D721Med (cell line): ENCODE data around the gene TUBAL3.

Experiments
- DNase-seq: peaks from one replicate; pipeline ENCODE4 v3.0.0; 2011; ENCODE audit warnings: low spot score; ENCODE audit not compliant: insufficient read length
- FAIRE-seq: peaks from 2 replicates; lab custom pipeline; 2011; peaks lifted over from hg19 to GRCh38; lab: Jason Lieb, UNC
- TF ChIP-seq, protein P1 (sequence below): IDR thresholded peaks from 2 replicates; pipeline ENCODE4 v1.5.1; 2012; ENCODE audit warnings: mild to moderate bottlenecking, control low read depth; ENCODE audit not compliant: insufficient read depth; ENCODE audit errors: missing control alignments

The TUBAL3 gene

DNA sequence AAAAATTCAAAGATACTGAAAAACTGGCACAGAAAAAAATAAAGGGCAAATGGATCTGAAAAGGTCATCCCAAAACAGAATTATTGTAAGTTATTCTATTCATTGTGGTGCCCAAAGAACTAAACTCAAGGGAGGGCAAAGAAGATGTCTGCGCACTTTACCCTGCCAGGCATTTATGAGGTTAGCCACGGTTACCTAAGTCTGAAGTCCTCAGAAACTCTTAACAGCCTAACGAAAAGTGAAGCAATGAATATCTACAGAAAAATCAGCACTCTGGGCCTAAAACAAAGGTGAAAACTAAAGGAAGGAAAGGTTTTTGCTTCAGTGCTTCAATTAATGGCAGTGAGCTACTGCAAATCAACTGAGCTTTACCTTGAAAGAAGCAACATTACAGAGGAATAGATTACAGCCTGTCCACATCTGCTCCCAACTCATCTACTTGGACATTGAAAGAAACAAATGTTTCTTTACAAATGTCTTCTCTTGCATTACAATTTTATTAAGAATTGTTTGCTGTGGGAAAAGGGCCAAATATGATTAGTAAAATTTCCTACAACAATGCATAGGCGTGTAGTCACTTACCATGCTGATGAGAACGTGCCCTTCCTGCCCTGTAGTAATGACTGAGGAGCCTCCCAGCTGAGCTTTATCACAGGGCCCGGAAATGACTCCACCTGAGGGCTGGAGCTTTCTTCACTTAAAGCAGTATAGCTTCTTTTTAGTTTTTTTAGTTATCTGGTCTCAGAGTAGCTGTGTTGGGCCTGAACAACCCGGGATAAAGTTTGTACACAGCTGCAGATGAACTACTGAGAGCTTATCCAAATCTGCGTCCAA is at the start of gene TUBAL3:
Gene TUBAL3 (minus strand): TSS at position 621 of the 834 bp plus-strand sequence. CDS start 36 bp downstream, at position 585.
- no peak for FAIRE-seq
- TF ChIP-seq, protein P1, sequence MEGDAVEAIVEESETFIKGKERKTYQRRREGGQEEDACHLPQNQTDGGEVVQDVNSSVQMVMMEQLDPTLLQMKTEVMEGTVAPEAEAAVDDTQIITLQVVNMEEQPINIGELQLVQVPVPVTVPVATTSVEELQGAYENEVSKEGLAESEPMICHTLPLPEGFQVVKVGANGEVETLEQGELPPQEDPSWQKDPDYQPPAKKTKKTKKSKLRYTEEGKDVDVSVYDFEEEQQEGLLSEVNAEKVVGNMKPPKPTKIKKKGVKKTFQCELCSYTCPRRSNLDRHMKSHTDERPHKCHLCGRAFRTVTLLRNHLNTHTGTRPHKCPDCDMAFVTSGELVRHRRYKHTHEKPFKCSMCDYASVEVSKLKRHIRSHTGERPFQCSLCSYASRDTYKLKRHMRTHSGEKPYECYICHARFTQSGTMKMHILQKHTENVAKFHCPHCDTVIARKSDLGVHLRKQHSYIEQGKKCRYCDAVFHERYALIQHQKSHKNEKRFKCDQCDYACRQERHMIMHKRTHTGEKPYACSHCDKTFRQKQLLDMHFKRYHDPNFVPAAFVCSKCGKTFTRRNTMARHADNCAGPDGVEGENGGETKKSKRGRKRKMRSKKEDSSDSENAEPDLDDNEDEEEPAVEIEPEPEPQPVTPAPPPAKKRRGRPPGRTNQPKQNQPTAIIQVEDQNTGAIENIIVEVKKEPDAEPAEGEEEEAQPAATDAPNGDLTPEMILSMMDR: no peak
- no peak for DNase-seq

DNA sequence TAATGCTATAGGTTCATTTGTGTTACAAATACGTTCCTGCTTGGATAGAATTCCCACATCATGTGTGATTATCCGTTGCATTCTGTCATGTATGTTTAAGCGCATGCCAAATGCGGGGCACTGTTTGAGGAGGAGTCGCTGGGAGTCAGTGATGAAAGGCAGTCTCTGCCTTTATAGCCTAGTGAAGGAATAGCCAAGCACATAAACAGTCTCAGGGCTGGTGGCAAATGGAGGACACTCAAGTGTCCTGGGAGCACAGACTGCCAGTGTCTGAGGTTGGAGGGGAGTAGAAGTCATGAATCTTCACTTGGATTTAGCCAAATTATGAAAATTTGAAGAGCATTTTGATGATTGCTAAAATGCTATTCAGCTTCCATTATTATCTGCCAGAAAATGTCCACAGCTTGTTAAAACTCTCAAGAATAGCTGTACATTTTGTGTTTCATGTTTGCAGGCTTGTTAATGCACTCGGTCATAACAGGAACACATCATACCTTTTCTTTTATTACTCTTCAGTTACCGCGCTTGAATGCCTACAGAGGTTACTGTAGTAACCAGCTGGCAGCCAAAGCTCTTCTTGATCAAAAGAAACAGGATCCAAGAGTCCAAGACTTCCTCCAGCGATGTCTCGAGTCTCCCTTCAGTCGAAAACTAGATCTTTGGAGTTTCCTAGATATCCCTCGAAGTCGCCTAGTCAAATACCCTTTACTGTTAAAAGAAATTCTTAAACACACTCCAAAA is 49.3 kb upstream of the TUBAL3 start:
- TF ChIP-seq, protein P1: no peak
- FAIRE-seq (no peak), DNase-seq (no peak)

DNA sequence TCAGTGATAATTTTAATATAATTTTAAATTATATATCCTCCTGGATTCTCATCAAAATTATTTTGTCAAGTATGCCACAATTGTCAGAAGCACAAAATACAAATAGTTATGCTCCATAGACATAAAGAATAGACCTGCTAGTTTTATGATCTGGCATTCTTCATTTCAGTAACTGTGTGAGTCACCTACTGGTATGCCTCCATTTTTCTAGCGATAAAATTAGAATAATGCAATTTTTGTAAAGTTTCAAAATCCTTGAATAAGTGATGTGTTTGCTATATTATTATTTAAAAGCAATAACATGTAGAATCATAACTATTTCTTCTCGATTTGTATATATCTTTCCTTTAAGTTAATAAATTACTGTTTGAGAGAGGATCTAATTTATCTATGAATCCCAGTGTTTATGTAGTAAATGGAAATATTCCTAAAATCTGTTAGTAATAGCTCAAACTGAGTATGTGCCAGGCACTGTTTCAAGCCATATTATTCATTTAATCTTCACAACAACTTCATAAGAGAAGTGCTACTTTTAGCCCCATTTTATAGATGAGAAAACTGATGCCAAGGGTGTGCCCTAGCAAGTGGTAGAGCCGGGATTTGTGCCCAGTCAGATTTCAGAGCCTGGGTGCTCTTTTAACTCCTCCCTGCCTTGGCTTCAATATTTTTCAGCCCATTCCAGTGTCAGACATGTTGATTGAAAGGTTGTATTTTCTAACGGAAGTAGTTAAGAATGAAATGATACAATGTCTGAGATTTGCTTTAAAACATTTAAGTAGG is 46.2 kb upstream of the TUBAL3 start:
- FAIRE-seq (no peak), DNase-seq (no peak)
- TF ChIP-seq, protein P1: no peak

DNA sequence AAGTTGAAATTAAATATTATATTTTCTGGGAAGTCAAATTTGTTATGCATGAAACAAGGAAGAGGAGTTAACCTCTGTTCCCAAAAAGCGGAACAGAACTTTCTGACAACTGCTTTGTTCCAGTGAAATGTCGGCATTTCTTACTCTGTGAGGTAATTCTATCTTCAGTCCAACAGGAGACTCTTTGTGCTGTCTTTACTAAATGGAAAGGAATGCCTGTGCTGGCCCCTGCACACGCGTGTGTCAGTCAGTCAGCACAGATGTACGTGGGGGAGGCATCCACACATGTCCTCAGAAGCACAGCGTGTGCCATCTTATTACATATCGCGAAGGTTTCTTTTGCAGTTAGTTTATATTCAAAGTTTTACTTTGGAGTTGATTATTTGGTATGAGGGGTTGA is 45.2 kb upstream of the TUBAL3 start:
- no peak for DNase-seq
- TF ChIP-seq, protein P1: no peak
- no peak for FAIRE-seq

DNA sequence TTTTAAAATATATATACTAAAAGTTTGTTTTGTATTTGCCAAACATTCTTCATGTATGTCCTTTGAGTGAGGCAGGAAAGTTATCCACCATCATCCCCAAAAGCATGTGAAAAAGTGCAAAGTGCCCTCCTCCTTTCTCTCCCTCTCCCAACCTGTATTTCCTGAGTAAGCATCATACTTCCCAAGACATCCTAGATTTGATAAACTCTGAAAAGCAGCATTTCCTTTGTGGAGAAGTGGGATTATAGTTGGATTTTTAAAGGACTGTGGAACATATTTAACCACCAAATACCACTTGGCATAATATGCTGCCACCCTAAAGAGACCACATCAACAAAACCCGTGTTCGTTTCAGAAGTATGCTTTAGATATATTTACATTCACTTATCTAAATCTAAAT is 44.6 kb upstream of the TUBAL3 start:
- DNase-seq (no peak), FAIRE-seq (no peak)
- TF ChIP-seq, protein P1: no peak

DNA sequence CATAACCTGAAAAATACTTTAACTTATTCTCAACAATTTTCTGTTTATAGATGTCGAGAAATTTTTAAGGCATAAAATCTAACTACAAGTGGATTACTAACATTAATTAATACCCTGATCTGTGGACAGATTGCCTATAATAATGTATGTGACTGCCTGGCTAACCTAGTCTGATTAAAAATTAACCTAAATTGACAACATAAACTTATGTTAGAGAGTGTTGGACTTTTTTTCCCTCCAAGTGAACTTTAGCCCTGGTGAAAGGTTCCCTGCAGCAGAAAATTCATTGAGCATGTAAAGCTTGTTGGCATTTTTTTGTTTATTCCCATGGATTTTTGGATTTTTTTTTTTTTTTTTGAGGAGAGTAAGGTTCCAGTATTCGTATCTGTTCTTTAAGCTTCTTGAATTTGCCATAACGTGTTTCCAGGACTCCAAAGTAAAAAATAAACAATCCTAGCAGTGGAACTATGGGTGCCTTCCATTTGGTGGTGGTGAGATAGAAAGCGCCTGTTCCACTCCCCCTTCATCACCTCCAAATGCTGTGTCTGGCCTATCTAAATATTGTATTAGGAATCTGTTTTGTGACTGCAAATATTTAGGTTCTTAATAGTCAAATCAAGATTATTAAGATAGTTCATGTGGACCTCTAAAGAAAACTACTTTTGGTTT is 43.8 kb upstream of the TUBAL3 start:
- FAIRE-seq (no peak), DNase-seq (no peak)
- TF ChIP-seq, protein P1: no peak
